Naive B cell (primary cell): ENCODE measurements around the gene CPZ. TPM values are rescaled to one million over a fixed set of nuclear protein-coding genes. Genes with fewer than 3 reads are reported as not detected.

ENCODE experiments used
- ATAC-seq, 2 donors: fragments of 150-1000 bp; cut with Tn5 transposase; 2 replicates each; pipeline ENCODE4 v1.10.0; 2021; ENCODE audit warnings: low read depth in 2 of 2, mild to moderate bottlenecking in 2 of 2, moderate library complexity in 2 of 2
- DNase-seq: peaks from one replicate; pipeline ENCODE4 v3.0.0; 2022
- H3K27ac Mint-ChIP-seq, 6 donors: one replicate each; pipeline ENCODE4 v1.8.0; 2020 to 2022; ENCODE audit warnings: mild to moderate bottlenecking in 6 of 6, mixed read lengths in 6 of 6, moderate library complexity in 5 of 6, inconsistent platforms in 2 of 6
- H3K27me3 Mint-ChIP-seq, 3 donors: one replicate each; pipeline ENCODE4 v1.8.0; 2021 to 2022; ENCODE audit warnings: mixed read lengths in 3 of 3, mild to moderate bottlenecking in 1 of 3
- H3K36me3 Mint-ChIP-seq, 2 donors: one replicate each; pipeline ENCODE4 v1.8.0; 2020 to 2022; ENCODE audit warnings: mixed read lengths in 2 of 2, inconsistent platforms in 1 of 2, mild to moderate bottlenecking in 1 of 2
- H3K4me1 Mint-ChIP-seq, 3 donors: one replicate each; pipeline ENCODE4 v1.8.0; 2020 to 2022; ENCODE audit warnings: mixed read lengths in 3 of 3, inconsistent platforms in 1 of 3, mild to moderate bottlenecking in 1 of 3, moderate library complexity in 1 of 3
- H3K4me3 Mint-ChIP-seq, 8 donors: one replicate each; pipeline ENCODE4 v1.8.0; 2020 to 2022; ENCODE audit warnings: mild to moderate bottlenecking in 8 of 8, mixed read lengths in 8 of 8, moderate library complexity in 8 of 8, inconsistent platforms in 2 of 8
- H3K9me3 Mint-ChIP-seq, 7 donors: one replicate each; pipeline ENCODE4 v1.8.0; 2020 to 2022; ENCODE audit warnings: mixed read lengths in 7 of 7, mild to moderate bottlenecking in 5 of 7, inconsistent platforms in 2 of 7, moderate library complexity in 1 of 7
- polyA plus RNA-seq, 6 donors: library from polyadenylated mRNA; unstranded; fragments of 300-500 nt; fragmentation: Illumina TruSeq; gene quantifications; one replicate each; pipeline ENCODE4 v1.2.3, GENCODE V29; 2021; ENCODE audit warnings: low read depth in 6 of 6

Gene CPZ
- polyA plus RNA-seq, 6 donors from 2014 or later, result not detected

GRCh38 chr4:8597319-8597718 is 4.8 kb downstream of the CPZ start:
- peaks cover 0 to 3% (median 0%) of the 10 kb centered on the region in 3 donors for H3K4me1 Mint-ChIP-seq
- H3K36me3 Mint-ChIP-seq, result no peaks in the 10 kb centered on the region
- no peaks in the 10 kb centered on the region for H3K9me3 Mint-ChIP-seq
- peak overlapping the region in 1 of 8 donors; percentile 57 for H3K4me3 Mint-ChIP-seq
- H3K27ac Mint-ChIP-seq, result no peak overlapping the region
- DNase-seq (no peak), ATAC-seq (no peak)
- H3K27me3 Mint-ChIP-seq, result peaks cover 11 to 21% (median 19%) of the 10 kb centered on the region in 3 donors

GRCh38 chr4:8597791-8598190 is 5.2 kb downstream of the CPZ start:
- ATAC-seq, result no peak
- H3K4me3 Mint-ChIP-seq, result no peak overlapping the region
- H3K36me3 Mint-ChIP-seq, result no peaks in the 10 kb centered on the region
- H3K4me1 Mint-ChIP-seq, result peaks cover 0 to 3% (median 0%) of the 10 kb centered on the region in 3 donors
- no peak for DNase-seq
- H3K27me3 Mint-ChIP-seq, result peaks cover 11 to 26% (median 19%) of the 10 kb centered on the region in 3 donors
- no peak overlapping the region for H3K27ac Mint-ChIP-seq
- H3K9me3 Mint-ChIP-seq, result no peaks in the 10 kb centered on the region

GRCh38 chr4:8598391-8599090 is 6.0 kb downstream of the CPZ start:
- H3K36me3 Mint-ChIP-seq, result no peaks in the 10 kb centered on the region
- DNase-seq (no peak), ATAC-seq (no peak)
- peaks cover 0 to 3% (median 0%) of the 10 kb centered on the region in 3 donors for H3K4me1 Mint-ChIP-seq
- H3K27me3 Mint-ChIP-seq, result peaks cover 11 to 20% (median 11%) of the 10 kb centered on the region in 3 donors
- H3K4me3 Mint-ChIP-seq, result no peak overlapping the region
- no peaks in the 10 kb centered on the region for H3K9me3 Mint-ChIP-seq
- no peak overlapping the region for H3K27ac Mint-ChIP-seq

- H3K27ac Mint-ChIP-seq, result no peak overlapping the region
- no peaks in the 10 kb centered on the region for H3K36me3 Mint-ChIP-seq
- ATAC-seq (no peak), DNase-seq (no peak)
- peaks cover 6 to 14% (median 8%) of the 10 kb centered on the region in 3 donors for H3K27me3 Mint-ChIP-seq
- H3K4me3 Mint-ChIP-seq, result no peak overlapping the region
- H3K9me3 Mint-ChIP-seq, result no peaks in the 10 kb centered on the region
- peaks cover 0 to 3% (median 0%) of the 10 kb centered on the region in 3 donors for H3K4me1 Mint-ChIP-seq
Measured at GRCh38 chr4:8599091-8599460, 6.5 kb downstream of the CPZ start.

GRCh38 chr4:8599657-8600056 is 7.1 kb downstream of the CPZ start:
- no peaks in the 10 kb centered on the region for H3K9me3 Mint-ChIP-seq
- ATAC-seq (no peak), DNase-seq (no peak)
- no peak overlapping the region for H3K4me3 Mint-ChIP-seq
- no peaks in the 10 kb centered on the region for H3K4me1 Mint-ChIP-seq
- H3K27me3 Mint-ChIP-seq, result peaks cover under 1 to 8% (median 2%) of the 10 kb centered on the region in 3 donors
- no peak overlapping the region for H3K27ac Mint-ChIP-seq
- no peaks in the 10 kb centered on the region for H3K36me3 Mint-ChIP-seq

GRCh38 chr4:8600266-8600665 is 7.7 kb downstream of the CPZ start:
- H3K9me3 Mint-ChIP-seq, result no peaks in the 10 kb centered on the region
- no peak for ATAC-seq
- no peaks in the 10 kb centered on the region for H3K4me1 Mint-ChIP-seq
- no peak overlapping the region for H3K27ac Mint-ChIP-seq
- H3K27me3 Mint-ChIP-seq, result peaks cover 0 to 7% (median 0%) of the 10 kb centered on the region in 3 donors
- H3K4me3 Mint-ChIP-seq, result no peak overlapping the region
- H3K36me3 Mint-ChIP-seq, result no peaks in the 10 kb centered on the region
- no peak for DNase-seq

- no peaks in the 10 kb centered on the region for H3K36me3 Mint-ChIP-seq
- H3K4me3 Mint-ChIP-seq, result no peak overlapping the region
- no peaks in the 10 kb centered on the region for H3K4me1 Mint-ChIP-seq
- H3K27me3 Mint-ChIP-seq, result peaks cover 0 to 7% (median 0%) of the 10 kb centered on the region in 3 donors
- DNase-seq (no peak), ATAC-seq (no peak)
- no peaks in the 10 kb centered on the region for H3K9me3 Mint-ChIP-seq
- no peak overlapping the region for H3K27ac Mint-ChIP-seq
Measured at GRCh38 chr4:8600686-8601085, 8.1 kb downstream of the CPZ start.

GRCh38 chr4:8601086-8601485 is 8.5 kb downstream of the CPZ start:
- DNase-seq (no peak), ATAC-seq (no peak)
- Mint-ChIP-seq H3K4me3 (peak overlapping the region in 1 of 8 donors; percentile 29), H3K36me3 (no peaks in the 10 kb centered on the region), H3K9me3 (no peaks in the 10 kb centered on the region), H3K4me1 (no peaks in the 10 kb centered on the region), H3K27ac (no peak overlapping the region), H3K27me3 (peaks cover 0 to 7% (median 0%) of the 10 kb centered on the region in 3 donors)

DNA sequence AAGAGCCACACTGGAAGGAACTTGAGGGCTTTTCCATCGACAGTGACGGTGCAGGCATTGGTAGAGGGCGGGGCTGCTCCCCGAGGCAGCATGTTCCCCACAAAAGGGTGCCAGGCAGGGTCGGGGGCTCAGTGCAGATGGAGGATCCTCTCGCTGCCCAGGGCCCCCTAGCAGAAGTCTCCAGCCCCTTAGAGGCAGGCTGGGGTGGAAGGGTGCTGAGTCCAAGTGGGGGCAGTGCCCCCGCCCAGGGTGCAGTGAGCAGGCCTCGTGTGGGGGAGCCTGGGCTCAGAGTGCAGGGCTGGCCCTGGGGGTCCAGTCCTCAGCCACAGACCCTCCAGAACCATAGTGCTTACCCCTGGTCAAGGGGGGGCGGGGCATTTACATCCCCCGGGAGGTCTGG is 9.0 kb downstream of the CPZ start:
- Mint-ChIP-seq H3K4me1 (no peaks in the 10 kb centered on the region), H3K9me3 (no peaks in the 10 kb centered on the region), H3K36me3 (no peaks in the 10 kb centered on the region), H3K27me3 (peaks cover 0 to 7% (median 0%) of the 10 kb centered on the region in 3 donors), H3K27ac (no peak overlapping the region), H3K4me3 (peak overlapping the region in 1 of 8 donors; percentile 29)
- ATAC-seq (no peak), DNase-seq (no peak)

- no peak overlapping the region for H3K4me3 Mint-ChIP-seq
- DNase-seq (no peak), ATAC-seq (no peak)
- no peaks in the 10 kb centered on the region for H3K4me1 Mint-ChIP-seq
- H3K9me3 Mint-ChIP-seq, result no peaks in the 10 kb centered on the region
- no peaks in the 10 kb centered on the region for H3K36me3 Mint-ChIP-seq
- H3K27ac Mint-ChIP-seq, result no peak overlapping the region
- peaks cover 0 to 7% (median 0%) of the 10 kb centered on the region in 3 donors for H3K27me3 Mint-ChIP-seq
Measured at GRCh38 chr4:8602686-8603430, 10.3 kb downstream of the CPZ start.

DNA sequence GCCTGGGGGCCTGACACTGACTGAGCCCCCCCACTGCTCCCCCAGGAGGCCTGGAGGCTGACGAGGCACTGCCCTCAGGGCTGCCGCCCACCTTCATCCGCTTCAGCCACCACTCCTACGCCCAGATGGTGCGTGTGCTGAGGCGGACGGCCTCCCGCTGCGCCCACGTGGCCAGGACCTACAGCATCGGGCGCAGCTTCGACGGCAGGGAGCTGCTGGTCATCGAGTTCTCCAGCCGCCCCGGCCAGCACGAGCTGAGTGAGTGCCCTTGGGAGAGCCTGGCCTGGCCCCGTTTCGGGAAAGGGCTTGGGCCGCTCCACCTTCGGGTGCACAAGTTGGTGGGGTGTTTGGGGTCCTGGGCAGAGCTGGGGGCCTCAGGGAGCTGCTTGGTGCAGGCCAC is 11.4 kb downstream of the CPZ start:
- H3K27me3 Mint-ChIP-seq, result peaks cover 2 to 12% (median 2%) of the 10 kb centered on the region in 3 donors
- H3K36me3 Mint-ChIP-seq, result no peaks in the 10 kb centered on the region
- peaks cover 0 to 1% (median 0%) of the 10 kb centered on the region in 7 donors for H3K9me3 Mint-ChIP-seq
- no peak overlapping the region for H3K4me3 Mint-ChIP-seq
- ATAC-seq (no peak), DNase-seq (no peak)
- H3K27ac Mint-ChIP-seq, result no peak overlapping the region
- peaks cover 0 to 2% (median under 1%) of the 10 kb centered on the region in 3 donors for H3K4me1 Mint-ChIP-seq

- no peak overlapping the region for H3K4me3 Mint-ChIP-seq
- DNase-seq (no peak), ATAC-seq (no peak)
- peaks cover 0 to 5% (median 0%) of the 10 kb centered on the region in 7 donors for H3K9me3 Mint-ChIP-seq
- no peak overlapping the region for H3K27ac Mint-ChIP-seq
- no peaks in the 10 kb centered on the region for H3K36me3 Mint-ChIP-seq
- peaks cover 0 to 5% (median 3%) of the 10 kb centered on the region in 3 donors for H3K4me1 Mint-ChIP-seq
- H3K27me3 Mint-ChIP-seq, result peaks cover 5 to 17% (median 6%) of the 10 kb centered on the region in 3 donors
Measured at GRCh38 chr4:8605289-8605688, 12.7 kb downstream of the CPZ start.

GRCh38 chr4:8606476-8606875 is 13.9 kb downstream of the CPZ start:
- ATAC-seq, result no peak
- Mint-ChIP-seq H3K9me3 (peaks cover 0 to 5% (median 0%) of the 10 kb centered on the region in 7 donors), H3K4me1 (peaks cover 0 to 5% (median 3%) of the 10 kb centered on the region in 3 donors), H3K27ac (no peak overlapping the region), H3K4me3 (no peak overlapping the region), H3K27me3 (peaks cover 6 to 25% (median 10%) of the 10 kb centered on the region in 3 donors), H3K36me3 (no peaks in the 10 kb centered on the region)
- no peak for DNase-seq

DNA sequence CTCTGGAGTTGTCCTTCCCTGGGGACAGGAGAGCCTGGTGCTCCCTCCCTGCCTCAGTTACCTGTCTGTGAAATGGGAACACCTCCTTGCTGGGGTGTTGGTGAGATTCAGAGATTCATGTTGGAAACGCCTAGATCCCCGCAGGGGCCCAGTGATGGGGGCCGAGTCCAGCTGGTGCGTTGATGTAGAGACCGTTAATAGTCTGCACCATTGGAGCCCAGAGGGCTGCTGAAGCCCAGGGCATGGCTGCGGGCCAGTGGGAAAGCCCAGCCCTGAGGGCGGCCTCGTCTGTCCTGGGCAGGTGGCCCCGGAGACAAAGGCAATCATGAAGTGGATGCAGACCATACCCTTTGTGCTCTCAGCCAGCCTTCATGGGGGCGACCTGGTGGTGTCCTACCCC is 14.4 kb downstream of the CPZ start:
- Mint-ChIP-seq H3K4me3 (no peak overlapping the region), H3K9me3 (peaks cover 0 to 5% (median 0%) of the 10 kb centered on the region in 7 donors), H3K27ac (no peak overlapping the region), H3K36me3 (no peaks in the 10 kb centered on the region), H3K27me3 (peaks cover 6 to 30% (median 10%) of the 10 kb centered on the region in 3 donors), H3K4me1 (peaks cover 0 to 5% (median 3%) of the 10 kb centered on the region in 3 donors)
- no peak for ATAC-seq
- DNase-seq, result no peak
